HG02852 (cell line): ENCODE data around the gene AGTPBP1.

Source experiments
- ATAC-seq: cut with Tn5 transposase; IDR thresholded peaks from one replicate; pipeline ENCODE4 v1.9.1; 2021; ENCODE audit warnings: mild to moderate bottlenecking, moderate library complexity; ENCODE audit not compliant: unreplicated experiment

AGTPBP1 gene

DNA sequence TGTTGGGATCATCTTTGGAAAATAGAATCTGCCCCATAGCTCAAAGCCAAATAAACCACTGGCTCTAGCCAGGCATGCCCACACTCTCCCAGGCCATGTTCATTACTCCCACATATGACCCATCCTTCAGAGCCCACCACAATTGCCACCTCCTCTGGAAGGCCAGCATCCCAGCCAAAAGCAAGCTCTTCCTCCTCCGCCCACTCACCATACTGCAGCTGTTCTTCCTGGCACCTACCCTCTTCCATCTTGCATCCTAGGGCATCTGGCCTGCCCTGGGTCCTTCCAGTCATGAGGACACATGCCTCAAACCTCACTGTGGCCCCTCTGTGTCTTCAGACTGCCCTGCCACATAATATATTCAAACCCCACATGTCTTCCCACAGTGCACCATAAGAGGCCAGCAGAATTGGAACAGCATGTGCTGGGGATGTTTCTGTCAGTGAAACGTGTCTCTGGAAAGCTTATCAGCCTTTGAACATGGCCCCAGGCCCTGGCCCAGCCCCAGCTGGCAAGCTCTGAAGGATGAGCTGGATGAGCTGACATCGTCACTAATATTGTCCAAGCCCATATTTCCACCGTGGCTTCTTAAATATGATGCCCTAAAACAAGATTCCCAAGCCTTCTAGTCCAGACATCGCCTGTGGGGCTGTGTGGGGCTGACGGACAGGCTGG is 230.8 kb downstream of the AGTPBP1 start:
- ATAC-seq, result no peak

- ATAC-seq, result no peak
Observed at GRCh38 chr9:85508616-85509015, 233.1 kb downstream of the AGTPBP1 start.

GRCh38 chr9:85505612-85506011 is 236.1 kb downstream of the AGTPBP1 start:
- no peak for ATAC-seq

GRCh38 chr9:85502815-85503655 is 238.7 kb downstream of the AGTPBP1 start:
- ATAC-seq, result no peak

GRCh38 chr9:85501882-85502281 is 239.9 kb downstream of the AGTPBP1 start:
- ATAC-seq, result no peak

GRCh38 chr9:85501456-85501855 is 240.3 kb downstream of the AGTPBP1 start:
- no peak for ATAC-seq
